SU-DHL-6 (cell line): Measurements from ENCODE around the gene RBM20.

Source experiments
- EZH2phosphoT487 ChIP-seq: fragments of 200-600 bp; sonication (generic), shearing (Covaris generic); conservative IDR thresholded peaks from 2 replicates; pipeline ENCODE4 v1.6.1; 2018; ENCODE audit warnings: mild to moderate bottlenecking, antibody characterized with exemption, low read length, moderate library complexity, mixed read lengths
- TF ChIP-seq, protein P1 (sequence below): fragments of 200-600 bp; sonication (generic); IDR thresholded peaks from one replicate; pipeline ENCODE4 v1.5.1; 2017; ENCODE audit warnings: antibody characterized with exemption, mild to moderate bottlenecking, low read length, moderate library complexity; ENCODE audit not compliant: insufficient read depth, poor library complexity, severe bottlenecking

DNA sequence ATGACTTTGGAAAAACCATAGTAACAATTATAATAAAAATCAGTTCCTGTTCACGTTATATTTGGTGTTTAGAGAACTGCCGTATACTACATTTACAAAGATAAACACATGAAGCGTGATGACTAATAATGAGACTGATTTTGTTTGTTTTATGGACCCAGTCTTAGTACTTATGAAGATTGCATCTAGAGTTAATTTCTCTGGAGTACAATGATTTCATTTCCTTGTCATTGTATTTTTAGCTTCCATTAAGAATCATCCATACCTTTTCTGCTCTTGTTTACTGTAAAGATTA is 2.9 kb downstream of the RBM20 start:
- TF ChIP-seq, protein P1, sequence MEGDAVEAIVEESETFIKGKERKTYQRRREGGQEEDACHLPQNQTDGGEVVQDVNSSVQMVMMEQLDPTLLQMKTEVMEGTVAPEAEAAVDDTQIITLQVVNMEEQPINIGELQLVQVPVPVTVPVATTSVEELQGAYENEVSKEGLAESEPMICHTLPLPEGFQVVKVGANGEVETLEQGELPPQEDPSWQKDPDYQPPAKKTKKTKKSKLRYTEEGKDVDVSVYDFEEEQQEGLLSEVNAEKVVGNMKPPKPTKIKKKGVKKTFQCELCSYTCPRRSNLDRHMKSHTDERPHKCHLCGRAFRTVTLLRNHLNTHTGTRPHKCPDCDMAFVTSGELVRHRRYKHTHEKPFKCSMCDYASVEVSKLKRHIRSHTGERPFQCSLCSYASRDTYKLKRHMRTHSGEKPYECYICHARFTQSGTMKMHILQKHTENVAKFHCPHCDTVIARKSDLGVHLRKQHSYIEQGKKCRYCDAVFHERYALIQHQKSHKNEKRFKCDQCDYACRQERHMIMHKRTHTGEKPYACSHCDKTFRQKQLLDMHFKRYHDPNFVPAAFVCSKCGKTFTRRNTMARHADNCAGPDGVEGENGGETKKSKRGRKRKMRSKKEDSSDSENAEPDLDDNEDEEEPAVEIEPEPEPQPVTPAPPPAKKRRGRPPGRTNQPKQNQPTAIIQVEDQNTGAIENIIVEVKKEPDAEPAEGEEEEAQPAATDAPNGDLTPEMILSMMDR: no peak
- no peak for TF ChIP-seq EZH2phosphoT487
